NCI-H1436 (cell line): ENCODE measurements around the gene SDK2.

Experiments
- DNase-seq: peaks from one replicate; lab custom pipeline; 2025; lab: John Stamatoyannopoulos, UW

Gene SDK2

DNA sequence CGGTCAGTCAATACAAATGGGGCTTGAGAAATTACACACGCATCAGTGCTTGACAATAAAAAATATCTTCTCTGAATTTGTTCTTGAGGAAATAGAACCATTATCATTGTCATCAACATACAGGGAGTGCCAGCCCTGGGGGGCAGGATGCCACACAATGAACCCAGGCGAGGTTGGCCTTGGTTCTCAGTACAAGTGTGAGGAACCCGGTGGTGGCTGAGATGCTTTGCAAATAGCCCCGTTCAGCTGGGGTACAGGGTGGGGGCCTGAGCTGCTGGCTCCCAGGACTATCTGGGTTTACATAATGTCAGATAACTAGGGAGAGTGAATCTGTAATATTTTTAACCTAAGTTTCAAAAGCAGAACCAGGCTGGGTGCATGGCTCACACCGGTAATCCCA lies 219.7 kb downstream of the SDK2 start:
- DNase-seq, result no peak

- no peak for DNase-seq
Measured at GRCh38 chr17:73423806-73424205, 220.4 kb downstream of the SDK2 start.

DNA sequence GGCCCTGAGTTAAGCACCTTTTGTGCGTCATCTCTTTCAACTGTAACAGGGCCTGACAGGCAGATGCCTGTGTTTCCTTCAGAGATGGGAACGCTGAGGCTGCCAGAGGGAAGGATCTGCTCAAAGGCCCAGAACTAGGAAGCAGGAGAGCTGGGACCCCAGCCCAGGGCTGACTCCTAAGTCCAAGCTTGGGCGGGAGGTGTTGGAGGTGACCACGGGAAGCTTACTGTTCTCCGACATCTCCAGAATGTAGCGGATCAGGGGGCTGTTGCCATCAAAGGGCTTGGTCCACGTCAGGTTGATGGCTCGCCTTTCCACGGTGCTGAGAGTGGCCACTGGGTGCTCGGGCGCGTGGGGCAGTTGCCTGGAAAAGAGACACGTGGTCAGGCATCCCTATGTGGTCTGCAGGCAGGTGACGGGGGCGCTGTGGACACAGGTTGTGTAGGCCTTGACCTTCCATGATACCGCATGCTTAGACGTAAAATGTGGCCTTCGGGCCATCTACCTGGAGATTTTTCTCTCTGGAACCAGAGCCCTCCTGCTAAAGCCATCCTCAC lies 221.0 kb downstream of the SDK2 start:
- DNase-seq, result no peak

DNA sequence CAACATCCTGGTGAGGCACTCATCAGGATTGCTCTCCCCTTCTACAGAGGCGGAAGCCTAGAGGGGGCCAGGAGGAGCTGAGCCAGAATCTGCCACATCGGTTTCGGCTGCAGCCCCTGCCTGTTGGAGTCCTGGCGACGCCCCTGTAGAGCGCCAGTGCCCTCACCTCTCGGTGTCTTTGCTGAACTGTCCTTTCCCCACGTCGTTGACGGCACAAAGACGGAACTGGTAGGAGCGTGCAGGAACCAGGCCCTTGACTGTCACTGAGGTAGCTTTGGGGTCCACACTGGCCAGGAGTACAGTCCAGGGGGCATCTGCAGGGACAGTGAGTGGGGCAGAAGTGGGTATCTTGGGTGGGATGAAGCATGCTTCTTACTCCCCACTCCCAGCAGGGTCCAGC lies 222.1 kb downstream of the SDK2 start:
- DNase-seq, result no peak

DNA sequence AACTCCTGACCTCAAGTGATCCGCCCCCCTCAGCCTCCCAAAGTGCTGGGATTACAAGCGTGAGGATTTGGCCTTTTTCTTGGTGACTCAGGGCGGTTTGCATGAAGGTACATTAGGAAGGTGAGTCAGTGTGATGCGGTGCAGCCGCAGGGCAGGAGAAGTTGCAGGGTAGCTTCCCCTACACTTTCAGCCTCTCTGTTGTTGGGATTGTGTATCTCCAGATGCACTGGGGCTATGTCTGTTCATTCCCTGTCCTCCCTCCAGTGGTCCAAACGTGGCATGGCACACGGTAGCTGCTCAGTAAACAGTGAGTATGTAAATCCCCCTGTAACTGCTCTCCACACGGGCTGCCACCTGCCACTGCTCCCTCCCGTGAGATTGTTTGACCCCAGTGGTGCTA lies 223.3 kb downstream of the SDK2 start:
- no peak for DNase-seq

DNA sequence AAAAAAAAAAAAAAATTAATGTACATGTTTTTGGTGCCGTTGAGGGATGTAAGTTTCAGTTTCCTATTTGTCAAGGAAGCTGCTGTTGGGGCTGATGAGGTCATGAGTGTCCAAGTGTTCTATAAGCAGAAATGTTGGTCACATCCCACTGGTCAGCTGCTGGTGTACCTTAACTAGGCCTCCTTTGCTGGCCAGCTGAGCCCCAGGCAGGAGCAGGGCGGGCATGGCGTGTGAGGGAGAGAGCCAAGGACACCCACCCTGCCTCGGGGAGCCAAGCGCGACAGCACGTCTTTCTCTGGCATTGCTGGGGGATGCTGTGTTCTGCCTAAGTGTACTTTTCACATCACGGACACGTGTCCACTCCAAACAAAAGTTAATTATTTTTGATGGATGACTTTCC lies 224.4 kb downstream of the SDK2 start:
- DNase-seq, result no peak

DNA sequence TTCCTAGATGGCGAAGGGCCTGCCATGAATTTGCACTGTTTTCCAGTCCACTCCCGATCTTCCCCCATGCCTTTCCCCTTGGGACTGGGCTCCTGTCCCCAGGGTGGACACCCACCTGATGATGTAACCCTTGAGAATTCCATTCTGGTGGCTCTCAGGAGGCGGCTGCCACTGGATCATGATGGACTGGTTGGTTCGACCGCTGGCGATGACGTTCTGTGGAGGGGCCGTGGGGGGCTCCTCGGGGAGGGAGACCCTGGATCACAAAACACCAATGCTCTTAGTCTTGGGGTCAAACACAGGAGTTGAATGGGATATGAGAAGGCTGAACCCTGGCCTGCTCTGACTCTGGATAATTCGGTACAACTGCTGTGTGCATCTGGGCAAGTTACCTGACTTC lies 225.2 kb downstream of the SDK2 start:
- DNase-seq, result no peak

GRCh38 chr17:73415782-73416181 lies 228.5 kb downstream of the SDK2 start:
- DNase-seq, result no peak

DNA sequence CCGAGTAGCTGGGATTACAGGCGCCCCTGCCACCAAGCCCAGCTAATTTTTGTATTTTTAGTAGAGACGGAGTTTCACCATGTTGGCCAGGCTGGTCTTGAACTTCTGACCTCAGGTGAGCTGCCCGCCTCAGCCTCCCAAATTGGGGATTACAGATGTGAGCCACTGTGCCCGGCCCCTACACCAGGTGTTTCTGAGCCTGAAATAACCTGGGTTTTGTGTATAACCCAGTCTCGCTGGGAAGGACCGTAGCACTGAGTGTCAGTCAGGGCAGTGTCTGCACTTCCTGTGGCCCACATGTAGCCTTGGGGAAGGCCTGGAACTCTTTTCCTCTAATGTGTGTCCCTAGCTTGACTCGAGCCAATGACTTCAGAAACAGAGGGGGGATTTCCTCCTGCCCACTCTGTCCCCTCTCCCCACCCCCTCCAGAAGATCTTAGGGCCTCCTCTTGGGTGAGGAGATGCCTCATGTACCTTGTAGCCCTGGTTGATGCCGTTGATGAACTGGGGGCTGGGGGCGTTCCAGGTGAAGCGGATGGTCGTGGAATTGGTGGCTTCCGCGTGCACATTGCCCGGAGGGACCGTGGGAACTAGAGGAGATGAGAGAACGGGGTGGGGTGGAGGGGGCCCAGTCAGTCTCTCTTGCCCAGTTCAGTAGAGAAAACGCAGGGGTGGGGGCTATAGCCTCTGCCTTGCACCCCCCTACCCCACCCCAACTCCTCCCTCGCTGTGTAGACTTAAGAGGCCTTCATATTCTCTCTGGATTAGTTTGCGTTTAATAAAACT lies 229.9 kb downstream of the SDK2 start:
- no peak for DNase-seq

- DNase-seq, result no peak
Measured at GRCh38 chr17:73412914-73413313, 231.3 kb downstream of the SDK2 start.

DNA sequence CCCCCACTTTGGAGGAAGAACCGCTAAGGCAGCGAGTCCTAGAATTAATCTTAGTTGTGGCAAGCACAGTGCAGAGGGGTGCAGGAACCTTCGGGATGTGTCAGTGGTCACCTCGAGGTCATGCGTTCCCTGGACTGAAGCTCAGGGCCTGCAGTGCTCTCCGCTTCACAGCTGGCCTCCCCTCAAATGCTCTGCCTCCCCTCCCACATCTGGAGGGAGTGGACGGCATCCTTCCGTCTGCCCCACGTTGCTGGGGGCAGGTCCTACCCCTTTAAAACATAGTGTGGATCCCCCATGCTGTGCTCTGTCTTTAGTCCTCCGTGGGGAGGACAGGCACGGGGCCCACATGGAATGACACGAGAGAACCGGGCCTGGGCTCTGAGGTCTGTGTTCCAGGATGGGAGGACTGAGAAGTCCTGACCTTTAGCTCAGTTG lies 232.9 kb downstream of the SDK2 start:
- no peak for DNase-seq

DNA sequence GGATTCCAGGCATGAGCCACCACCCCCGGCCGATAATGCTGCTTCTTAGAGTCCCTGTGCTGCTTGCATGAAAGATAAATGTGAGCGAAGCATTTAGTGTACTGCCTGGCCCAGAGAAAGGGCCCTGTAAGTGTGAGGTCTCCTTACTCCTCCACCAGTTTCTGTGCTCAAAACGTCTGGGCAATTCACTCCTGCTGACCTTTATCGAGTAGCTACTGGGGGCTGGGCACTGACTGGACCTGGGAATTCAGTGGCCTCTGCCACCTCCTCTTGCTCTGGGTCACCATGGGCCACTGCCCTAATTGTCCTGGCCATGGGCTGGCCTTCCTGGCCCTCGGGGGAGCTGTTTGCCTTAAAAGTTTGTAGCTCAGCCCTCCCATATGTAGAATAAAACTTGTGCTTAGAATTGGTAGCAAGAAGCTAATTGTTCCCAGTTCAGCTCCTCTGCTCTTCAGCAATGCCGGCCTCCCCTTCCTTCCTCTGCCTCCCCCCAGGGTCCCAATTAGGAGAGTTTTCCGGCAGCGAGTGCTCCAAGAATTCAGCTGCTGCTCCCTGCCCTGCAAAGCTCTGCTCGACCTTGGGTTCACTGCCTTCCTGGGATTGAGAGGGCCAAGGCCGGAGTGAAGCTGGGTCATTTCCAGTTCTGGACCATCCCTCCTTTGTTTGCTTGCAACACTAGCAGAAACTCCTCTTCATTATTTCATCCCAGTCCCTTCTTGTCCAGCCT lies 233.5 kb downstream of the SDK2 start:
- DNase-seq, result no peak

DNA sequence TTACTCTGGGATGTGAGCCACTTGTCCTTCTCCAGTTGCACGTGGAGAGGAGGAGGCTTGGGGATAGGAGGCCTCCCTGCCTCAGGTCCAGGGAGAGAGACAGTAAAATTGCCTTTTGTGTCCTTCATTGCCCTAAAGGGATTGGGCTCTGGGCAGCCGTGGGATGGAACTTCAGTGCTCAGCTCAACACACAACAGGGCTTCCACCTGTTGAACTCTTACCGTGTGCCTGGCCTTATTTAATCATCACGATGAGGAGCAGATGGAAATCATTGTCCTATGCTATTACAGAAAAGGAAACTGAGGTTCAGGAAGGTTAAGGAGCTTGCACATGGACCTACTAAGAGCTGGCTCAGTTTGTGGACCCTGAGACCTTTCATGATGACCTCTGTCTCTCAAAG lies 240.0 kb downstream of the SDK2 start:
- DNase-seq, result no peak

GRCh38 chr17:73402466-73402865 lies 241.8 kb downstream of the SDK2 start:
- DNase-seq, result no peak

- DNase-seq, result no peak
Measured at GRCh38 chr17:73401911-73402310, 242.3 kb downstream of the SDK2 start.

DNA sequence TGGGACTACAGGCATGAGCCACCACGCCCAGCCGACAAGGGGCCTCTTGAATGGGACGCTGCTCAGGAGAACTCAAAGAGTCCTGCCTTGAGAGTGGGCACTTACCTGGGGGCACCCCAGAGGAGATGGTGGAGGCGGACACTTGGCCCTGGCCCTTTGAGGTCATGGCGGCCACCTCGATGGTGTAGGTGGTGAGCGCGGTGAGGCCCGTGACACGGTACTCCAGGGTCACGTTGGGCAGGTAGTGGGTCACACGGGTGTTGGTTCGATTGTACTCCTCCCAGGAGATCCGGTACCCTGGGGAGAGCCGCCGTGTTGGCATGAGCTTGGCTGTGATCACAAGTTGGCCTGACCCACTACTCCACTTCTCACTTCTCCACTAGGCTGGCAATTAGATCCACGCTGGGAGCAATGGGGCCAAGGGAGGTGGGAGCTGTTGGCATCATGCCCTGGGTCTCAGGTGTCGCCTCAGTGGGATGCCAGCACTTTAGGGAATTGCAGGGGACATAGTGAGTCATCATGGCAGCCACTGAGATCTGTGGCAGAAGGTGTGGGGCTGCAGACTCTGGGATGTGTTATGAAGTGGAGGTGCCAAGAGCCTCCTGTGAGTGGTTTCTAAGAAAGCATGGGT lies 243.2 kb downstream of the SDK2 start:
- no peak for DNase-seq

DNA sequence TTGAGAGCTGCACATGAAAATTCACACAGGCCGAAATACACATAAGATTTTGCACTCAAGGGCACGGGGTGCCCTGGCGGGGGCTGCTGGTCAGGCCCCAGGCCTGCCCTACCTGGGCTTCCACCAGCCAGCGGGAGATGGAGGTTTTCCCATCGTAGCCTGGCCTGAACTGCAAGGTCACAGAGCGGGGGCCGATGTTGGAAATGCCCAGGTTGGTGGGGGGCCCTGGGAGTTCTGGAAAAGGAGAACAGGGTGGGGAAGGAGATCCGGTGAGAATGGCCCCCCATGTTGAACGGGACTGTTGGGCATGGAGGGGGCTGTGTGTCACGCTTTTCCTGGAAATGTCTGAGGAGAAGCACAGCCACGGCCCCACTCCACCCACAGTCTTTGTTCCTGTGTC lies 245.2 kb downstream of the SDK2 start:
- DNase-seq, result no peak

DNA sequence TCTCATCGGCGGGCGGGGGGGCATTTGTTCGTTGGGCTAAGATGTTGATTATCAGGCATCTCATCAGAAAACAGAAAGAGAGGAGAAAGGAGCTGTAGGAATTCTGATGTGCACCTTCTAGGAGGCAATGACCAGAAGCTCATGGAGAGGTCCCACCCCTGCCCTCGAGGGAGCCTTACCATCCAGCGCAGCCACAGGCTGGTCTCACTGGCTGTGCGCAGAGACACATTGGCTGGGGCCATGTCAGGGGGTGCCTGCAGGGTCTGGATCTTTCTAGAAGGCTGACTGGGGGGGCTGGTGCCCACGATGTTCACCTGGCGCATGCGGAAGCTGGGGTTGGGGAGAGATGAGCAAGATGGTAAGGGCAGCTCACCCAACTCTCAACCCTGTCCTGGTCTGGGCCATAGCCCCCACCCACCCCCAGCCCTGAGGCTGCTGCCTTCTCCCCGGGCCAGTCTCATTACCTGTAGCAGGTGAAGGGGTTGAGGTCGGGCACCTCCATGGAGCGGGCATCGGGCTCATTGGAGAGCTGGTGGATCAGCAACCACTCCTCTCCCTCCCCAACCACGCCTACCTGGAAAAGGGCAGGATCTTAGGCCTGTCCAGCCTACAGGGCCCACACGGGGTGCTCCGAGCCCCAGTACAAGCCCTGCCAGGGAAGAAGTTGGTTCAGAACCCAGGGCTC lies 246.2 kb downstream of the SDK2 start:
- DNase-seq, result no peak

- no peak for DNase-seq
Measured at GRCh38 chr17:73397278-73397826, 246.9 kb downstream of the SDK2 start.

DNA sequence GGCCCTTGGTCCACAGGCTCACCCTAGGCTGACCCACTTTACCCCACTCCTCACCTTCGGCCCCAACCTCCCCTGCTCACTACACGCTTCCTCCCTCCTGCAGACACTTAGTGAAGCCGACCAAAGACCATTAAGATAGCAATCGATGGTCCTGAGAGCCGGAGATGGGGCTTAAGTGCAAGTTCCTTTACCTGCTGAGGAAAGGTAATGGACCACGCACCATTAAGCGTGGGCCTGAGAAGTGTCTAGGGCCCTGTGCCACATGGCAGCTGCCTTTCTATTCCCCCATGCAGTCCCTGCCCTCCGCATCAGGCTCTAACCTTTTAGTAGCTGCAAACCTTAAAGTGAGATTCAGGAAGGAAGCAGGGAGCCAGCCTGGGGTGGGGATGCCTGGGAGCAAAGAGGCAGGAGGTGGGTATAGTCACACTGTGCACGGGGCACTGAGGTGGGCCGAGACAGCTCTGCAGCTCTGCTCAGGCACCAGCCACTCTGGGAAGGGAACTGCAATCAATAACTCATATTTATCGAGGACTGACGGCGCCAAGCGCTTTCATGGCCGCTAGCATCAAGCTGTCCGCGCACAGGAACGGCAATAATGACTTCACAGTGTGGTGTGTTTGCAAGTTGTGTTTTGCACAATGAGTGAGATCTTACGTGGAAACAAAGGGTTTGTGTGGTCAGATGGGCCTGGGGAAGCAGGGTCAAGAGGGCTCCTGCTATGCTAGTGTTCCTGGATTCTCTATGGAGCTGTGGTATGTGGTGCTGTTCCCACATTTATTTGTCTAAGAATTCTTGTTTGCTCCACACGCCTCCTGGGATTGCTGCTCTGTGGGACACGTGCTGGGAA lies 247.6 kb downstream of the SDK2 start:
- no peak for DNase-seq
